ENCODE measurements around the gene FNDC10.

GRCh38 chr1:1629430-1630190, 29.7 kb upstream of the FNDC10 start:
- TF ChIP-seq, protein P1, sequence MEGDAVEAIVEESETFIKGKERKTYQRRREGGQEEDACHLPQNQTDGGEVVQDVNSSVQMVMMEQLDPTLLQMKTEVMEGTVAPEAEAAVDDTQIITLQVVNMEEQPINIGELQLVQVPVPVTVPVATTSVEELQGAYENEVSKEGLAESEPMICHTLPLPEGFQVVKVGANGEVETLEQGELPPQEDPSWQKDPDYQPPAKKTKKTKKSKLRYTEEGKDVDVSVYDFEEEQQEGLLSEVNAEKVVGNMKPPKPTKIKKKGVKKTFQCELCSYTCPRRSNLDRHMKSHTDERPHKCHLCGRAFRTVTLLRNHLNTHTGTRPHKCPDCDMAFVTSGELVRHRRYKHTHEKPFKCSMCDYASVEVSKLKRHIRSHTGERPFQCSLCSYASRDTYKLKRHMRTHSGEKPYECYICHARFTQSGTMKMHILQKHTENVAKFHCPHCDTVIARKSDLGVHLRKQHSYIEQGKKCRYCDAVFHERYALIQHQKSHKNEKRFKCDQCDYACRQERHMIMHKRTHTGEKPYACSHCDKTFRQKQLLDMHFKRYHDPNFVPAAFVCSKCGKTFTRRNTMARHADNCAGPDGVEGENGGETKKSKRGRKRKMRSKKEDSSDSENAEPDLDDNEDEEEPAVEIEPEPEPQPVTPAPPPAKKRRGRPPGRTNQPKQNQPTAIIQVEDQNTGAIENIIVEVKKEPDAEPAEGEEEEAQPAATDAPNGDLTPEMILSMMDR (IDR thresholded peaks at IDR 0.05 in 8 of 11, conservative IDR thresholded peaks at IDR 0.05 in 3 of 11), result no peak
- peak in 1 of 3 donors; percentile 63 for TF ChIP-seq POLR2AphosphoS5 (IDR thresholded peaks at IDR 0.05)
- TF ChIP-seq POLR2A (IDR thresholded peaks at IDR 0.05), result no peak
